Vagina (tissue), 2 donors: ENCODE data around the gene EVA1A. TPM values are rescaled to one million over a fixed set of nuclear protein-coding genes. Genes with fewer than 3 reads are reported as not detected.
"Not testable (repeated sequence)": the region's sequence is repeated elsewhere in the genome, so short reads cannot be mapped to it uniquely, and the experiment has no call there.

Experiments
- DNase-seq, 2 donors: peaks; one replicate each; pipeline ENCODE4 v3.0.0-alpha.2; 2017; ENCODE audit errors: extremely low spot score in 2 of 2
- H3K27ac ChIP-seq: fragments of 200-600 bp; sonication (generic); one replicate; pipeline ENCODE4 v1.5.1; 2019
- H3K27me3 ChIP-seq: fragments of 200-600 bp; sonication (generic); one replicate; pipeline ENCODE4 v1.5.1; 2019
- H3K36me3 ChIP-seq, 2 donors: fragments of 200-600 bp; sonication (generic); one replicate each; pipeline ENCODE4 v1.5.1; 2017 to 2019
- H3K4me1 ChIP-seq: fragments of 200-600 bp; sonication (generic); one replicate; pipeline ENCODE4 v1.5.1; 2019
- H3K4me3 ChIP-seq, 2 donors: fragments of 200-600 bp; sonication (generic); 1 replicate in 1 of 2; 2 replicates in 1 of 2; pipeline ENCODE4 v1.5.1; 2016 to 2019
- H3K9me3 ChIP-seq: fragments of 200-600 bp; sonication (generic); one replicate; pipeline ENCODE4 v1.5.1; 2019
- CTCF ChIP-seq, 3 experiments: fragments of 450-650 bp in 2 of 3; fragments of 200-600 bp in 1 of 3; sonication (generic) in 1 of 3; IDR thresholded peaks; one replicate each; pipeline ENCODE4 v1.5.1; 2017 to 2019; ENCODE audit warnings: antibody characterized with exemption in 3 of 3, mild to moderate bottlenecking in 2 of 3, moderate library complexity in 2 of 3
- POLR2A ChIP-seq, 2 donors: fragments of 450-650 bp; IDR thresholded peaks; one replicate each; pipeline ENCODE4 v1.6.1; 2017; ENCODE audit warnings: antibody characterized with exemption in 2 of 2, mild to moderate bottlenecking in 2 of 2, moderate library complexity in 2 of 2
- POLR2AphosphoS5 ChIP-seq, 2 donors: sonication (generic); formaldehyde crosslinking; IDR thresholded peaks; one replicate each; pipeline ENCODE4 v1.9.0; 2017; ENCODE audit warnings: antibody characterized with exemption in 2 of 2, mild to moderate bottlenecking in 2 of 2, low read depth in 1 of 2; ENCODE audit not compliant: insufficient read depth in 1 of 2
- intact Hi-C: fragments of 100-400 bp; cut with DNase I; formaldehyde crosslinking; loops from one replicate; pipeline ENCODE4 v1.15.1; 2023
- total RNA-seq: library from RNA; depleted of rRNA; stranded (reverse); fragments of >200 nt; gene quantifications from one replicate; pipeline ENCODE4 v1.2.3, GENCODE V29; 2016

Gene EVA1A
- total RNA-seq, 1 donor from 2014 or later, result not detected

DNA sequence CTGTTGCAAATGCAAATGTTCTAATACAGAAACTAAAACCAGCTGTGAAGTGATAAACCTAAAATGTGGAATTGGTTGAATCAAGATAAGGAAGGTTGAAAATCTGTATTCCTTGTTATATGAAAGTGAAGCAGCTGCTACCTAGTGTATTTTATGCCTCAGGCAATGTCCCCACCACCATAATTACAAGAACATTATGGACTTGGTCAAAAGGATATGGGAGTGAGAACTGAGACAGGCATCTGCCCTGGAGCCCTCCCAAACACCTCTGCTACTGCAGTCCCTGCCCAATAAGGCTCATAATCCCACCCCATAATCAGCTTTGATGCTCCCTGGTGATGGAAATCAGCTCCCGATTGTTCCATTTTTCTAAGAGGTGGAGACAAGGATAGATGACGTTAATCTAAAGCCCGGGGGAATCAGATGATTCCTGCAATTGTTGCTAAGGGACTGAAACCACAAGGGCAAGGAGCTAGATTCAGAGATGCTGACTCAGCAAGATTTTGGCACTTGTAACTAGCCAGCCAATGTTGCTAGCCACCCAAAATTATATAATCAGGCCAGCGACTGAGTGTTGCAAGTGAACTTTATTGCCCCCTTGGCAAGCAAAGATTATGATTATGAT is 69.5 kb downstream of the EVA1A start:
- intact Hi-C loops, result no loop called here
- Histone ChIP-seq H3K27me3 (no peaks in the 10 kb centered on the region), H3K4me1 (no peaks in the 10 kb centered on the region), H3K4me3 (no peak overlapping the region), H3K9me3 (no peaks in the 10 kb centered on the region), H3K27ac (no peak overlapping the region), H3K36me3 (no peaks in the 10 kb centered on the region)
- no peak for DNase-seq
- TF ChIP-seq CTCF (IDR thresholded peaks at IDR 0.05) (no peak), POLR2A (IDR thresholded peaks at IDR 0.05) (no peak), POLR2AphosphoS5 (IDR thresholded peaks at IDR 0.05; ENCODE audit: insufficient read depth in 1 of 2, low read depth in 1 of 2) (no peak)

- TF ChIP-seq POLR2AphosphoS5 (IDR thresholded peaks at IDR 0.05; ENCODE audit: insufficient read depth in 1 of 2, low read depth in 1 of 2), result no peak
- no peak for TF ChIP-seq POLR2A (IDR thresholded peaks at IDR 0.05)
- TF ChIP-seq CTCF (IDR thresholded peaks at IDR 0.05), result no peak
- no peak for DNase-seq
- H3K36me3 ChIP-seq, result no peaks in the 10 kb centered on the region
- H3K27ac ChIP-seq, result no peak overlapping the region
- no peaks in the 10 kb centered on the region for H3K27me3 ChIP-seq
- H3K4me3 ChIP-seq, result no peak overlapping the region
- no peaks in the 10 kb centered on the region for H3K9me3 ChIP-seq
- intact Hi-C loops, result no loop called here
- no peaks in the 10 kb centered on the region for H3K4me1 ChIP-seq
Measured at GRCh38 chr2:75489721-75490120, 71.0 kb downstream of the EVA1A start.

DNA sequence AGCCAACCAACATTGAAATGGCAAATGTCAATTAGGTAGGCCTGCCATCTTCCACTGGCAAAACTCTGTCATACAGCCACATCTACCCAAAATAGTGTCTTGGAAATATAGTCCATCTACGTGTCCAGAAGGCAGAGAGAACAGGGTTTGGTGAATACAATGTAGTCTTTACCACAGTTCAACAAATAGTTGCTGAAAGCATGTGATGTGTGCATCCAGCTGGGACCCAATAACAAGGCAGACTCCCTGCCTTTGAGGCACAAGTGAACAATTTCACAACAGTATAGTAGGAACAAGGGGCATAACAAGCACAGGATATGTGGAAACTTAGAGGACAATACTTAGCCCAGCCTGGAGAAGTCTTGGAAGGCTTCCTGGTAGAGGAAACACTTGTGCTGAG is 72.6 kb downstream of the EVA1A start:
- TF ChIP-seq CTCF (IDR thresholded peaks at IDR 0.05) (no peak), POLR2AphosphoS5 (IDR thresholded peaks at IDR 0.05; ENCODE audit: insufficient read depth in 1 of 2, low read depth in 1 of 2) (no peak), POLR2A (IDR thresholded peaks at IDR 0.05) (no peak)
- no peaks in the 10 kb centered on the region for H3K36me3 ChIP-seq

GRCh38 chr2:75486735-75487134 is 74.0 kb downstream of the EVA1A start:
- H3K36me3 ChIP-seq, H3K4me3 ChIP-seq, intact Hi-C loops, H3K9me3 ChIP-seq, H3K27me3 ChIP-seq, H3K27ac ChIP-seq, H3K4me1 ChIP-seq, DNase-seq: not testable (repeated sequence)

More for the DNA sequence above, 72.6 kb downstream of the EVA1A start:
- Histone ChIP-seq H3K27ac (no peak overlapping the region), H3K4me3 (no peak overlapping the region), H3K27me3 (no peaks in the 10 kb centered on the region), H3K4me1 (no peaks in the 10 kb centered on the region), H3K9me3 (no peaks in the 10 kb centered on the region)
- intact Hi-C loops, result no loop called here
- DNase-seq, result no peak

GRCh38 chr2:75484840-75485239 is 75.9 kb downstream of the EVA1A start:
- Histone ChIP-seq H3K9me3 (no peaks in the 10 kb centered on the region), H3K36me3 (no peaks in the 10 kb centered on the region), H3K4me1 (no peaks in the 10 kb centered on the region), H3K4me3 (no peak overlapping the region), H3K27me3 (no peaks in the 10 kb centered on the region), H3K27ac (no peak overlapping the region)
- no peak for DNase-seq
- no peak for TF ChIP-seq CTCF (IDR thresholded peaks at IDR 0.05)
- no peak for TF ChIP-seq POLR2AphosphoS5 (IDR thresholded peaks at IDR 0.05; ENCODE audit: insufficient read depth in 1 of 2, low read depth in 1 of 2)
- no peak for TF ChIP-seq POLR2A (IDR thresholded peaks at IDR 0.05)
- intact Hi-C loops, result no loop called here
